ENCODE measurements around the gene PARD6B.

Gene PARD6B

DNA sequence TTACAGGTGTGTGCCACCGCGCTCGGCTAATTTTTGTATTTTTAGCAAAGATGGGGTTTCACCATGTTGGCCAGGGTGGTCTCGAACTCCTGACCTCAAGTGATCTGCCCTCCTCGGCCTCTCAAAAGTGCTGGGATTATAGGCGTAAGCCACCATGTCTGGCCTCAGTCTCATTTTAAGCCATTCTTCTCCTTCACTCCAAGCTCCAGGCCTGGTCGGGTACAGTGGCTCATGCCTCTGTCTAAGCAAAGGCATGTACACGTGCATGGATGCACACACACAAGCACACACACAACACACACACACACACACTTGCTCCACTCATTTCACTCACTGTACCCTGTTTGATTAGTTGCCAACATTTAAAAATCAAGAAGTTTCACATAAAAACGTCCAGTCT, 7.7 kb upstream of the PARD6B start:
- TF ChIP-seq, protein P1, sequence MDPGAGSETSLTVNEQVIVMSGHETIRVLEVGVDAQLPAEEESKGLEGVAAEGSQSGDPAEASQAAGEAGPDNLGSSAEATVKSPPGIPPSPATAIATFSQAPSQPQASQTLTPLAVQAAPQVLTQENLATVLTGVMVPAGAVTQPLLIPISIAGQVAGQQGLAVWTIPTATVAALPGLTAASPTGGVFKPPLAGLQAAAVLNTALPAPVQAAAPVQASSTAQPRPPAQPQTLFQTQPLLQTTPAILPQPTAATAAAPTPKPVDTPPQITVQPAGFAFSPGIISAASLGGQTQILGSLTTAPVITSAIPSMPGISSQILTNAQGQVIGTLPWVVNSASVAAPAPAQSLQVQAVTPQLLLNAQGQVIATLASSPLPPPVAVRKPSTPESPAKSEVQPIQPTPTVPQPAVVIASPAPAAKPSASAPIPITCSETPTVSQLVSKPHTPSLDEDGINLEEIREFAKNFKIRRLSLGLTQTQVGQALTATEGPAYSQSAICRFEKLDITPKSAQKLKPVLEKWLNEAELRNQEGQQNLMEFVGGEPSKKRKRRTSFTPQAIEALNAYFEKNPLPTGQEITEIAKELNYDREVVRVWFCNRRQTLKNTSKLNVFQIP (CRISPR knock-in tag; IDR thresholded peaks at IDR 0.05; ENCODE audit: borderline replicate concordance, low read depth) = no peak
- TF ChIP-seq PPARA (CRISPR knock-in tag; IDR thresholded peaks at IDR 0.05; ENCODE audit: borderline replicate concordance) (no peak), ZNF8 (CRISPR knock-in tag; IDR thresholded peaks at IDR 0.05) (no peak), ZFP3 (CRISPR knock-in tag; IDR thresholded peaks at IDR 0.05) (no peak)
- TF ChIP-seq, protein P2, sequence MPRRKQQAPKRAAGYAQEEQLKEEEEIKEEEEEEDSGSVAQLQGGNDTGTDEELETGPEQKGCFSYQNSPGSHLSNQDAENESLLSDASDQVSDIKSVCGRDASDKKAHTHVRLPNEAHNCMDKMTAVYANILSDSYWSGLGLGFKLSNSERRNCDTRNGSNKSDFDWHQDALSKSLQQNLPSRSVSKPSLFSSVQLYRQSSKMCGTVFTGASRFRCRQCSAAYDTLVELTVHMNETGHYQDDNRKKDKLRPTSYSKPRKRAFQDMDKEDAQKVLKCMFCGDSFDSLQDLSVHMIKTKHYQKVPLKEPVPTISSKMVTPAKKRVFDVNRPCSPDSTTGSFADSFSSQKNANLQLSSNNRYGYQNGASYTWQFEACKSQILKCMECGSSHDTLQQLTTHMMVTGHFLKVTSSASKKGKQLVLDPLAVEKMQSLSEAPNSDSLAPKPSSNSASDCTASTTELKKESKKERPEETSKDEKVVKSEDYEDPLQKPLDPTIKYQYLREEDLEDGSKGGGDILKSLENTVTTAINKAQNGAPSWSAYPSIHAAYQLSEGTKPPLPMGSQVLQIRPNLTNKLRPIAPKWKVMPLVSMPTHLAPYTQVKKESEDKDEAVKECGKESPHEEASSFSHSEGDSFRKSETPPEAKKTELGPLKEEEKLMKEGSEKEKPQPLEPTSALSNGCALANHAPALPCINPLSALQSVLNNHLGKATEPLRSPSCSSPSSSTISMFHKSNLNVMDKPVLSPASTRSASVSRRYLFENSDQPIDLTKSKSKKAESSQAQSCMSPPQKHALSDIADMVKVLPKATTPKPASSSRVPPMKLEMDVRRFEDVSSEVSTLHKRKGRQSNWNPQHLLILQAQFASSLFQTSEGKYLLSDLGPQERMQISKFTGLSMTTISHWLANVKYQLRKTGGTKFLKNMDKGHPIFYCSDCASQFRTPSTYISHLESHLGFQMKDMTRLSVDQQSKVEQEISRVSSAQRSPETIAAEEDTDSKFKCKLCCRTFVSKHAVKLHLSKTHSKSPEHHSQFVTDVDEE (CRISPR knock-in tag; IDR thresholded peaks at IDR 0.05) = no peak

GRCh38 chr20:50724112-50724725, 7.2 kb upstream of the PARD6B start:
- ATAC-seq = no peak; the same call in 1 of the 3 replicates
- TF ChIP-seq, protein P3, sequence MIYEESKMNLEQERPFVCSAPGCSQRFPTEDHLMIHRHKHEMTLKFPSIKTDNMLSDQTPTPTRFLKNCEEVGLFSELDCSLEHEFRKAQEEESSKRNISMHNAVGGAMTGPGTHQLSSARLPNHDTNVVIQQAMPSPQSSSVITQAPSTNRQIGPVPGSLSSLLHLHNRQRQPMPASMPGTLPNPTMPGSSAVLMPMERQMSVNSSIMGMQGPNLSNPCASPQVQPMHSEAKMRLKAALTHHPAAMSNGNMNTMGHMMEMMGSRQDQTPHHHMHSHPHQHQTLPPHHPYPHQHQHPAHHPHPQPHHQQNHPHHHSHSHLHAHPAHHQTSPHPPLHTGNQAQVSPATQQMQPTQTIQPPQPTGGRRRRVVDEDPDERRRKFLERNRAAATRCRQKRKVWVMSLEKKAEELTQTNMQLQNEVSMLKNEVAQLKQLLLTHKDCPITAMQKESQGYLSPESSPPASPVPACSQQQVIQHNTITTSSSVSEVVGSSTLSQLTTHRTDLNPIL (CRISPR knock-in tag; IDR thresholded peaks at IDR 0.05; ENCODE audit: low read depth) = no peak
- TF ChIP-seq PATZ1 (CRISPR knock-in tag; IDR thresholded peaks at IDR 0.05; ENCODE audit: borderline replicate concordance) = no peak
- TF ChIP-seq RARB (CRISPR knock-in tag; IDR thresholded peaks at IDR 0.05) = no peak

More for the DNA sequence above, 7.7 kb upstream of the PARD6B start:
- no peak for ATAC-seq

DNA sequence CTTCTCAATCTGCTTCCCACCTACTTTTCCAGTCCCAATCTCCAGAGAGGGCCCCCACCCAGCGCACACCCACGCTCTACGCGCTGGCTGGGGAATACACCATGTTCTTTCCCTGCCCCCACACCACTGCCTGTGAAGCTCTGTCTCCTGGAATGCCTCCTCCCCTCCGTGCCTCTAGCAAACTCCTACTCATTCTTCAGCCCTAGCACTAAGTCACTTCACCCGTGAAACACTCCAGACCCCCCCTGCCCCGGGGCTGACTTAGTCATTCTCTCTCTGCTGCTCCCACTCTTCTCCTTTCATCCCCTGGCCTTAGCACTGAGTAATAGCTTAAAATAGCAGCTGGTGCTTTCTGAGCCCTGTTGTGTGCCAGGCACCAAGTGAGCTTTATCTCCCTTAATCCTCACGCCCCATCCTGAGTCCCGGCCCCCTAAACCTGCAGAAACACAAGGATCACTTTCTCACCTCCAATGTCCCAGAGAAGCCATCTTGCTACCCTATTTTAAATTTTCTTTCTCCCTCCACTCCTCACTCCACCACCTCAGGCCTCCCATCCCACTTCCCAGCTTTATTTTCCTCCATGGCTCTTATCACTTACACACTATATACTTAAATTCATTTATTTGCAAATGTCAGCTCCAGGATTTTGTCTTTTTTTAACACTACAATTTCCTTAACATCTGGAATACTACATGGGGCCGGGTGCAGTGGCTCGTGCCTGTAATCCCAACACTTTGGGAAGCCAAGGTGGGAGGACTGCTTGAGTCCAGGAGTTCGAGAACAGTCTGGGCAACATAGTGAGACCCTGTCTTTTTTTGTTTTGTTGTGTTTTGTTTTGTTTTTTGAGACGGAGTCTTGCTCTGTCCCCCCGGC, 6.3 kb upstream of the PARD6B start:
- peak; percentile 98 for ATAC-seq
- TF ChIP-seq RARB (CRISPR knock-in tag; IDR thresholded peaks at IDR 0.05) (no peak), PATZ1 (CRISPR knock-in tag; IDR thresholded peaks at IDR 0.05; ENCODE audit: borderline replicate concordance) (no peak; the same call in 1 of the 2 replicates), ISL1 (CRISPR knock-in tag; IDR thresholded peaks at IDR 0.05) (0 out of 2 replicates have a peak, but pooled peaks have one; percentile 24), CSRNP3 (CRISPR knock-in tag; IDR thresholded peaks at IDR 0.05) (no peak), SNAI2 (CRISPR knock-in tag; IDR thresholded peaks at IDR 0.05) (no peak), ZFP3 (CRISPR knock-in tag; IDR thresholded peaks at IDR 0.05) (peak; percentile 100), TCF4 (CRISPR knock-in tag; IDR thresholded peaks at IDR 0.05; ENCODE audit: borderline replicate concordance) (no peak), ZNF565 (CRISPR knock-in tag; conservative IDR thresholded peaks at IDR 0.05; ENCODE audit: low read depth) (no peak), BACH2 (CRISPR knock-in tag; IDR thresholded peaks at IDR 0.05; ENCODE audit: borderline replicate concordance) (no peak), ZNF70 (CRISPR knock-in tag; IDR thresholded peaks at IDR 0.05) (no peak), ZC3H10 (CRISPR knock-in tag; IDR thresholded peaks at IDR 0.05) (no peak), PPARA (CRISPR knock-in tag; IDR thresholded peaks at IDR 0.05; ENCODE audit: borderline replicate concordance) (no peak), TOX (CRISPR knock-in tag; IDR thresholded peaks at IDR 0.05; ENCODE audit: borderline replicate concordance) (no peak), ARNTL (CRISPR knock-in tag; IDR thresholded peaks at IDR 0.05; ENCODE audit: borderline replicate concordance, low read depth) (no peak)
- TF ChIP-seq, protein P1 (CRISPR knock-in tag; IDR thresholded peaks at IDR 0.05; ENCODE audit: borderline replicate concordance, low read depth) = 0 out of 2 replicates have a peak, but pooled peaks have one; percentile 12
- TF ChIP-seq, protein P2 (CRISPR knock-in tag; IDR thresholded peaks at IDR 0.05) = no peak
